K562 (cell line): Measurements from ENCODE around the gene CISD3. TPM values are rescaled to one million over a fixed set of nuclear protein-coding genes. Genes with fewer than 3 reads are reported as not detected.

ENCODE experiments used
- CC2D1A ChIP-seq: fragments of 450-650 bp; IDR thresholded peaks from 2 replicates; pipeline ENCODE4 v1.6.1; 2017; ENCODE audit warnings: mild to moderate bottlenecking
- CHD1 ChIP-seq: fragments of 200-600 bp; sonication (generic); IDR thresholded peaks from one replicate; pipeline ENCODE4 v1.6.1; 2012; ENCODE audit warnings: mild to moderate bottlenecking, moderate library complexity, low read length, inconsistent platforms
- GTF2A2 ChIP-seq: IDR thresholded peaks from 2 replicates; pipeline ENCODE4 v1.6.1; 2016; ENCODE audit warnings: mild to moderate bottlenecking, missing genetic modification characterization, missing compliant biosample characterization
- HMGN3 ChIP-seq: IDR thresholded peaks from 2 replicates; pipeline ENCODE4 v1.6.1; 2011; ENCODE audit warnings: borderline replicate concordance, low read depth, mild to moderate bottlenecking, mixed read lengths, low read length; ENCODE audit not compliant: insufficient read length; ENCODE audit errors: extremely low read depth
- MCM5 ChIP-seq: fragments of 450-650 bp; IDR thresholded peaks from 2 replicates; pipeline ENCODE4 v1.6.1; 2016; ENCODE audit warnings: low read depth
- MTF1 ChIP-seq: fragments of 250-450 bp; sonication (Bioruptor Pico); IDR thresholded peaks from 2 replicates; pipeline ENCODE4 v1.9.0; 2021; ENCODE audit warnings: moderate library complexity, mild to moderate bottlenecking, inconsistent platforms, borderline replicate concordance
- NKRF ChIP-seq: fragments of 450-650 bp; IDR thresholded peaks from 2 replicates; pipeline ENCODE4 v1.6.1; 2016; ENCODE audit warnings: borderline replicate concordance
- NR3C1 ChIP-seq: sonication (generic); formaldehyde crosslinking; IDR thresholded peaks from 2 replicates; pipeline ENCODE4 v1.8.1; 2022; ENCODE audit warnings: missing genetic modification reagents
- RAD21 ChIP-seq, 2 experiments: fragments of 250-450 bp in 1 of 2; fragments of 450-650 bp in 1 of 2; sonication (Bioruptor Pico) in 1 of 2; formaldehyde crosslinking in 1 of 2; IDR thresholded peaks in 1 of 2; conservative IDR thresholded peaks in 1 of 2; 2 replicates each; pipeline versions ENCODE4 v1.4.0 to v1.8.0; 2020 to 2022; ENCODE audit warnings: mild to moderate bottlenecking in 2 of 2, moderate library complexity in 1 of 2
- SMAD2 ChIP-seq: fragments of 150-350 bp; IDR thresholded peaks from 2 replicates; pipeline ENCODE4 v1.6.1; 2014; ENCODE audit warnings: low read depth, mild to moderate bottlenecking, low read length
- ZNF197 ChIP-seq: fragments of 200-800 bp; sonication (Bioruptor generic); IDR thresholded peaks from 2 replicates; pipeline ENCODE4 v1.6.1; 2016; ENCODE audit warnings: low read depth, missing genetic modification characterization, missing compliant biosample characterization
- ZNF212 ChIP-seq: fragments of 450-650 bp; formaldehyde crosslinking; IDR thresholded peaks from 2 replicates; pipeline ENCODE4 v1.4.0; 2020; ENCODE audit warnings: mild to moderate bottlenecking
- ZNF282 ChIP-seq: sonication (generic); formaldehyde crosslinking; IDR thresholded peaks from 2 replicates; pipeline ENCODE4 v1.8.1; 2023; ENCODE audit warnings: missing genetic modification reagents
- ZNF644 ChIP-seq: fragments of 200-800 bp; sonication (Bioruptor generic); IDR thresholded peaks from 2 replicates; pipeline ENCODE4 v1.6.1; 2016; ENCODE audit warnings: low read depth, missing genetic modification characterization, missing compliant biosample characterization
- polyA plus RNA-seq, 8 experiments: library from polyadenylated mRNA; depleted of rRNA in 4 of 8; stranded (reverse) in 5 of 8; unstranded in 3 of 8; fragments of >200 nt; fragmentation: Nextera tagmentation in 2 of 8; fragmentation: Illumina TruSeq in 1 of 8; extraction: Ambion mirVana in 2 of 8; extraction: Trizol in 1 of 8; gene quantifications; 2 replicates each; pipeline versions ENCODE4 v1.2.1 to v1.2.3, GENCODE V29; 2011 to 2014; ENCODE audit warnings: inconsistent platforms in 1 of 8, missing spikeins in 1 of 8
- total RNA-seq, 7 experiments: library from RNA; depleted of rRNA in 6 of 7; stranded (reverse); fragments of >200 nt in 6 of 7; fragmentation: Illumina TruSeq in 2 of 7; extraction: Trizol in 2 of 7; gene quantifications; 2 replicates each; pipeline versions ENCODE4 v1.2.1 to v1.2.3, GENCODE V29; 2011 to 2021; ENCODE audit warnings: low replicate concordance in 1 of 7
- TF ChIP-seq, protein P1 (sequence below): fragments of 200-600 bp; sonication (generic); IDR thresholded peaks from one replicate; pipeline ENCODE4 v1.6.1; 2012; ENCODE audit warnings: mild to moderate bottlenecking, low read depth, low read length, inconsistent platforms

The CISD3 gene
- total and polyA plus RNA-seq, 9 of the 15 experiments (the other 6 are each of a cell fraction or from before 2014, with no cell fraction given): 5.0 to 60.7 (median 15.7) TPM

- TF ChIP-seq, protein P1, sequence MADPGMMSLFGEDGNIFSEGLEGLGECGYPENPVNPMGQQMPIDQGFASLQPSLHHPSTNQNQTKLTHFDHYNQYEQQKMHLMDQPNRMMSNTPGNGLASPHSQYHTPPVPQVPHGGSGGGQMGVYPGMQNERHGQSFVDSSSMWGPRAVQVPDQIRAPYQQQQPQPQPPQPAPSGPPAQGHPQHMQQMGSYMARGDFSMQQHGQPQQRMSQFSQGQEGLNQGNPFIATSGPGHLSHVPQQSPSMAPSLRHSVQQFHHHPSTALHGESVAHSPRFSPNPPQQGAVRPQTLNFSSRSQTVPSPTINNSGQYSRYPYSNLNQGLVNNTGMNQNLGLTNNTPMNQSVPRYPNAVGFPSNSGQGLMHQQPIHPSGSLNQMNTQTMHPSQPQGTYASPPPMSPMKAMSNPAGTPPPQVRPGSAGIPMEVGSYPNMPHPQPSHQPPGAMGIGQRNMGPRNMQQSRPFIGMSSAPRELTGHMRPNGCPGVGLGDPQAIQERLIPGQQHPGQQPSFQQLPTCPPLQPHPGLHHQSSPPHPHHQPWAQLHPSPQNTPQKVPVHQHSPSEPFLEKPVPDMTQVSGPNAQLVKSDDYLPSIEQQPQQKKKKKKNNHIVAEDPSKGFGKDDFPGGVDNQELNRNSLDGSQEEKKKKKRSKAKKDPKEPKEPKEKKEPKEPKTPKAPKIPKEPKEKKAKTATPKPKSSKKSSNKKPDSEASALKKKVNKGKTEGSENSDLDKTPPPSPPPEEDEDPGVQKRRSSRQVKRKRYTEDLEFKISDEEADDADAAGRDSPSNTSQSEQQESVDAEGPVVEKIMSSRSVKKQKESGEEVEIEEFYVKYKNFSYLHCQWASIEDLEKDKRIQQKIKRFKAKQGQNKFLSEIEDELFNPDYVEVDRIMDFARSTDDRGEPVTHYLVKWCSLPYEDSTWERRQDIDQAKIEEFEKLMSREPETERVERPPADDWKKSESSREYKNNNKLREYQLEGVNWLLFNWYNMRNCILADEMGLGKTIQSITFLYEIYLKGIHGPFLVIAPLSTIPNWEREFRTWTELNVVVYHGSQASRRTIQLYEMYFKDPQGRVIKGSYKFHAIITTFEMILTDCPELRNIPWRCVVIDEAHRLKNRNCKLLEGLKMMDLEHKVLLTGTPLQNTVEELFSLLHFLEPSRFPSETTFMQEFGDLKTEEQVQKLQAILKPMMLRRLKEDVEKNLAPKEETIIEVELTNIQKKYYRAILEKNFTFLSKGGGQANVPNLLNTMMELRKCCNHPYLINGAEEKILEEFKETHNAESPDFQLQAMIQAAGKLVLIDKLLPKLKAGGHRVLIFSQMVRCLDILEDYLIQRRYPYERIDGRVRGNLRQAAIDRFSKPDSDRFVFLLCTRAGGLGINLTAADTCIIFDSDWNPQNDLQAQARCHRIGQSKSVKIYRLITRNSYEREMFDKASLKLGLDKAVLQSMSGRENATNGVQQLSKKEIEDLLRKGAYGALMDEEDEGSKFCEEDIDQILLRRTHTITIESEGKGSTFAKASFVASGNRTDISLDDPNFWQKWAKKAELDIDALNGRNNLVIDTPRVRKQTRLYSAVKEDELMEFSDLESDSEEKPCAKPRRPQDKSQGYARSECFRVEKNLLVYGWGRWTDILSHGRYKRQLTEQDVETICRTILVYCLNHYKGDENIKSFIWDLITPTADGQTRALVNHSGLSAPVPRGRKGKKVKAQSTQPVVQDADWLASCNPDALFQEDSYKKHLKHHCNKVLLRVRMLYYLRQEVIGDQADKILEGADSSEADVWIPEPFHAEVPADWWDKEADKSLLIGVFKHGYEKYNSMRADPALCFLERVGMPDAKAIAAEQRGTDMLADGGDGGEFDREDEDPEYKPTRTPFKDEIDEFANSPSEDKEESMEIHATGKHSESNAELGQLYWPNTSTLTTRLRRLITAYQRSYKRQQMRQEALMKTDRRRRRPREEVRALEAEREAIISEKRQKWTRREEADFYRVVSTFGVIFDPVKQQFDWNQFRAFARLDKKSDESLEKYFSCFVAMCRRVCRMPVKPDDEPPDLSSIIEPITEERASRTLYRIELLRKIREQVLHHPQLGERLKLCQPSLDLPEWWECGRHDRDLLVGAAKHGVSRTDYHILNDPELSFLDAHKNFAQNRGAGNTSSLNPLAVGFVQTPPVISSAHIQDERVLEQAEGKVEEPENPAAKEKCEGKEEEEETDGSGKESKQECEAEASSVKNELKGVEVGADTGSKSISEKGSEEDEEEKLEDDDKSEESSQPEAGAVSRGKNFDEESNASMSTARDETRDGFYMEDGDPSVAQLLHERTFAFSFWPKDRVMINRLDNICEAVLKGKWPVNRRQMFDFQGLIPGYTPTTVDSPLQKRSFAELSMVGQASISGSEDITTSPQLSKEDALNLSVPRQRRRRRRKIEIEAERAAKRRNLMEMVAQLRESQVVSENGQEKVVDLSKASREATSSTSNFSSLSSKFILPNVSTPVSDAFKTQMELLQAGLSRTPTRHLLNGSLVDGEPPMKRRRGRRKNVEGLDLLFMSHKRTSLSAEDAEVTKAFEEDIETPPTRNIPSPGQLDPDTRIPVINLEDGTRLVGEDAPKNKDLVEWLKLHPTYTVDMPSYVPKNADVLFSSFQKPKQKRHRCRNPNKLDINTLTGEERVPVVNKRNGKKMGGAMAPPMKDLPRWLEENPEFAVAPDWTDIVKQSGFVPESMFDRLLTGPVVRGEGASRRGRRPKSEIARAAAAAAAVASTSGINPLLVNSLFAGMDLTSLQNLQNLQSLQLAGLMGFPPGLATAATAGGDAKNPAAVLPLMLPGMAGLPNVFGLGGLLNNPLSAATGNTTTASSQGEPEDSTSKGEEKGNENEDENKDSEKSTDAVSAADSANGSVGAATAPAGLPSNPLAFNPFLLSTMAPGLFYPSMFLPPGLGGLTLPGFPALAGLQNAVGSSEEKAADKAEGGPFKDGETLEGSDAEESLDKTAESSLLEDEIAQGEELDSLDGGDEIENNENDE: no peak
- no peak for TF ChIP-seq ZNF197 (CRISPR knock-in tag)
- no peak for TF ChIP-seq HMGN3
- TF ChIP-seq NR3C1 (CRISPR knock-in tag): no peak
- TF ChIP-seq MCM5: no peak
- peak; percentile 88 for TF ChIP-seq NKRF
- no peak for TF ChIP-seq ZNF212 (CRISPR knock-in tag)
- TF ChIP-seq CC2D1A: no peak
- no peak for TF ChIP-seq ZNF644
- TF ChIP-seq GTF2A2 (tag): no peak
- no peak for TF ChIP-seq RAD21 (CRISPR knock-in tag; conservative IDR thresholded peaks at IDR 0.05 in 1 of 2, IDR thresholded peaks at IDR 0.05 in 1 of 2)
- no peak for TF ChIP-seq MTF1 (CRISPR knock-in tag)
- TF ChIP-seq ZNF282 (CRISPR knock-in tag): no peak
- TF ChIP-seq SMAD2: no peak
- no peak for TF ChIP-seq CHD1
These were observed 612 bp downstream of the CISD3 start (continued) for GRCh38 chr17:38730526-38731379.
